ENCODE results near the gene GRPEL1.

Gene GRPEL1

DNA sequence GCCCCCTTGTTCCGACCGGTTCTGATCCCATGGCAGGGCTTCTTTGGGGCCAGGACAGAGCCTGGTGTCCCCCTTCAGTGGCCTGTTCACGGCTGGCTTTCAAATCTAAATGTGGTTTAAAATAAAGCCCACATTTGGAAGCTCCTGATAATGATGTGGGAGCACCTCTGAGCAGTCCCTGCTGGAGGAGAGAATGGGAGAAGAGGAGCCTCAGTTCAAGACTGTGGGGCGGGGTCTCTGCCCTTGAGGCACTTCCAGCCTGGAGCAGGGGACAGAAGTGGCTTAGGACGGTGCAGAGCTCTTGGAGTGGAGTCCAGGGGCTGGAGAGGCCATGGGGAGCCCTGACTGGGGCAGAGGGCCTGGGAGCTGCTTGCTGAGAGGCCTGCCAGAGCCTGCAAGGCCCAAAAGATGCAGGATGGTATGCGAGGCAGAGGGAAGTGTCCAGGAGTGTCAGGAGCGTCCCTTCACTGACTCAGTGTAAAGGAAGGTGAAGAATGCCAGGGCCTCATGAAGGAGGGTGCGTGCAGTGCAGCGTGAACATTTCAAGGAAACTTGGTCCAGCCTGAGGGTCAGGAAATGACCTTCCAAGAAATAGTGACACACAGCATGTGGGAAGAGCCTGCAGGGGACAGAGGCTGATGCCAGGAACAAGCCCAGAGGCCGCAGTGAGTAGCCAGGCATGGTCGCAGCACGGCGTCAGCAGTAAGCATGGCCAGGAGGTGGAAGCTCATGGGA, 45.8 kb downstream of the GRPEL1 start:
- H3K4me3 ChIP-seq (ENCODE audit: low read length), result no peak overlapping the region
- TF ChIP-seq ZNF274 (IDR thresholded peaks at IDR 0.05; ENCODE audit: low read depth, low read length), result no peak

DNA sequence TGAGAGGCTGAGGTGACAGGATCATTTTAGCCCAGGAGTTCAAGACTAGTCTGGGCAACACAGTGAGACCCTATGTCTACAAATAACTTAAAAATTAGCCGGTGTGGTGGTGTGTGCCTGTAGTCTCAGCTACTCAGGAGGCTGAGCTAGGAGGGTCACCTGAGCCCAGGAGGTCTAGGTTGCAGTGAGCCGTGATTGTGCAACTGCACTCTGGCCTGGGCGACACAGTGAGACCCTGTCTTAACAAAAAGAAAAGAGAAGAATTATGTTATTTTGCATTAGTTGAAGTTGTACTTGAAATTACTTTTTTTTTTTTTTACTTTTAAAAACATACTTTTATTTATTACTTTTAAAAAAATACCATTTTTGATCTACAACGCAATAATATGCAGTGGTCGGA, 46.5 kb downstream of the GRPEL1 start:
- TF ChIP-seq ZNF274 (IDR thresholded peaks at IDR 0.05; ENCODE audit: low read depth, low read length), result no peak

DNA sequence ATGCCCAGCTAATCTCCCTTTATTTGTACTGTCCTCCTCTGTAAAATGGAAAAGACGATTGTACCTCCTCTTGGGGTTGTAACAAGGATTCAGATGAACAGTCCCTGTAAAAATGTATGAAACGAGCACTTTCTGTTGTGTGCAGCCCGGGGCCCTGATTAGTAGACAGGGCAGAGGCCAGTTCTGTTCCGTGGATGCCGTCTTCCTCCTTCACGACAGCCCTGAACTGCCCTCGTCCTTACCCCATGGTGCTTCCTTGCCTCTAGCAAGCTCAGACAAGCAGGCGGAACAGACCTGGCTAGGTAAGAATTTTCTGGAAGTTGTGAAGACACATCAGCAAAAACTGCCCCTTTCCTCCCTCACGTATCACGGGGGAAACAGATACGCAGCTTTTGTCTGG, 47.0 kb downstream of the GRPEL1 start:
- no peak for TF ChIP-seq ZNF274 (IDR thresholded peaks at IDR 0.05; ENCODE audit: low read depth, low read length)

More for the DNA sequence above, 46.5 kb downstream of the GRPEL1 start:
- no peak overlapping the region for H3K4me3 ChIP-seq (ENCODE audit: low read length)

DNA sequence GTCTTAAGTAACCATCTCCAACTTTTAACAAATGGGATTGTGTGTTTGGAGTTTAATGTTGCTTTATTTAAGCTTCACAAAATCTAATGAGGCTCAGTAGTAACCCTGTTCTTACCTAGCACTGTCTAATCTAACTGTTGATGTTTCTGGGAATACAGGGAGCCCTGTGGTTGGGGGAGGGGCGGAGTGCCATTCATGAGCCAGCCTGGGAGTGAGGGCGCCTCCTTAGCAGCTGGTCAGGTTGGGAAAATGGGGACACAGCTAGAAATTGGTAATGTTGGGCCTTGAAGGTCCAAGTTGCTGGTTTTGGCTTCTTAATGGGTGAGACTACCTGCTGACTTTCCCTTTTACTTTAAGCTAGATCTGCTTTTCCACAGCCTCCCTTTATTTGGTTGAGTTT, 47.6 kb downstream of the GRPEL1 start:
- no peak overlapping the region for H3K4me3 ChIP-seq (ENCODE audit: low read length)
- no peak for TF ChIP-seq ZNF274 (IDR thresholded peaks at IDR 0.05; ENCODE audit: low read depth, low read length)

More for the DNA sequence above, 47.0 kb downstream of the GRPEL1 start:
- no peak overlapping the region for H3K4me3 ChIP-seq (ENCODE audit: low read length)

DNA sequence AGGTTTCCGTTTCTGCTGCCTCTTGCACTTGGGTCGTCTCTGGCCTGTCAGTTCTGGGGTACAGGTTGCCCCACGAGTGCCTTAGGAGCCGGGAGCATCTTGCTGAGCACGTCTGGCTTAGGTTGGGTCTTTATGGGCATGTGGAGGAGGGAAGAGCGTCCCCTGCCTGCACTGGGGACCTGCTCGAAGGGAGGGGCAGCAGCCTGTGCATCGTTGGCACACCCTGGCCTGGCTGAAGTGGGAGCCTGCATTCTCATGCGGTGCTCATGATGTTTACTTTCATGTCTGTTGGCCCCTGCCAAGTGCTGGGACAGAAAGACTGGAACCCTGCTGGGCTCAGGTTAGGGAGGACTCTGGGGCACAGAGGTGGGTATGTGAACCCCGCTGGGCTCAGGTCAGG, 48.5 kb downstream of the GRPEL1 start:
- TF ChIP-seq ZNF274 (IDR thresholded peaks at IDR 0.05; ENCODE audit: low read depth, low read length), result no peak
- no peak overlapping the region for H3K4me3 ChIP-seq (ENCODE audit: low read length)

DNA sequence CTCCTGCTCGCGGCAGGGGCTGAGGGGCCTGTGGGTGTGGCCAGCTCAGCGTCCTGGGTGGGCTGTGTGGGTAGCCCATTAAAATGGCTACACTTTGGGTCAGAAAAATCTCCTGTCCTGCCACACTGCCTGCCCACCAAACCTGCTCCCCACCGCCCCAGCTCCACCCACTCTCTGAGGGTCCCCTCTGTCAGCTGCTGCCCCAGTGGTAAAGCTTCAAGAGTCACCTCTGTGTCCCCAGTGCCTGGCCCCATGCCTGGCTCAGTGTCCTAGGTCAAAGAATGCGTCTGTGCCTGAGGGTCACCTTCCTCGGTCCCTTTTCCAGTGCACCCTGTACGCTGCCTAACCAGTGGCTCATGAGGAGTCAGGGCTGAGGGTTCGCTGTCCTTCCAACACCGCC, 49.6 kb downstream of the GRPEL1 start:
- no peak for TF ChIP-seq ZNF274 (IDR thresholded peaks at IDR 0.05; ENCODE audit: low read depth, low read length)
- H3K4me3 ChIP-seq (ENCODE audit: low read length), result no peak overlapping the region

DNA sequence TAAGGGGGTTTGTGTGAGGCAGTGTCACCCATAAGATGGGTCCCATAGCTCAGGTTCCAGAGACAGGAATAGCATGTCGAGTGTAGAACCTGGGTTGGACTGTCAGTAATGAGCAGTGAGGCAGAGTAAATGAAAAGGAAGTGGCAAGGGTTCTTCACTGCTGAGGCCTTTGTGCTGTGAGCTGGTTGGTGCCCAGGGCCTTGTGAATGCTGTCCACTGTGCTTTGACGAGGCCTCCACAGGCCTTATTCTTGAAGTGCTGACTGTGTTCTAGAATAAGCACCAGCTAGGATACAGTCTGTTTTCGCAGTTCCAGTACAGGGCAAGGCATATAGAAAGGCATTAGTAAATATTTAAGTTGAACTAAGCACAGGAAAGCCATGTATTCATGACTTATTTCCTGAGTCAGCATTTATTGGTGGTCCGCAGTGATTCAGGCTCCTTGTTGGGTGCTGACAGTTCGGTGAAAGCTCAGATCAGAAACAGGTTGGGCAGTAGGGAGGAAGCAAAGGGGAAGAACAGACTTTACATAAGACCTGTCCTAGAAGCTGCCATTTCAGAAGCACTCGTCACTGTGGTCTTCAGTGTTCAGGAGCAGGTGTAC, 50.3 kb downstream of the GRPEL1 start:
- no peak for TF ChIP-seq ZNF274 (IDR thresholded peaks at IDR 0.05; ENCODE audit: low read depth, low read length)
- no peak overlapping the region for H3K4me3 ChIP-seq (ENCODE audit: low read length)

DNA sequence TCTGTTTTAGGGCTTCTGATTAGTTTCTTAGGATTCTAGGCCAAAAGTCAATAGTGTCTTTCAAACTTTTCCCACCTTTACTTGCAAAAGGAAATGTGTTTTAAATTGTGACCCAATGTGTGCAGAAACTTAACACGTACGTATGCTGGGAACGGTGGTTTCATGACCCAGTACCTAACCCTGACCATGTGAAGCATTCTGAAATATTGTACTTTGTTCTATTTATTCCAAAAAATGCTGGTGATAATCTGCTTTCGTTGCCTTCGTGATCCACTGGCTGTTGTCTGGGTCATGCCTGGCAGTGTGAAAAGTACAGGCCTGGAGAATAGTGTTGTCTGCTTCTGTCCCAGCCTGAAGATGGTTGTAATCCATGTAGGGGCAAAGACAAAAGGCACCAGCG, 51.4 kb downstream of the GRPEL1 start:
- H3K4me3 ChIP-seq (ENCODE audit: low read length), result no peak overlapping the region
- TF ChIP-seq ZNF274 (IDR thresholded peaks at IDR 0.05; ENCODE audit: low read depth, low read length), result no peak

DNA sequence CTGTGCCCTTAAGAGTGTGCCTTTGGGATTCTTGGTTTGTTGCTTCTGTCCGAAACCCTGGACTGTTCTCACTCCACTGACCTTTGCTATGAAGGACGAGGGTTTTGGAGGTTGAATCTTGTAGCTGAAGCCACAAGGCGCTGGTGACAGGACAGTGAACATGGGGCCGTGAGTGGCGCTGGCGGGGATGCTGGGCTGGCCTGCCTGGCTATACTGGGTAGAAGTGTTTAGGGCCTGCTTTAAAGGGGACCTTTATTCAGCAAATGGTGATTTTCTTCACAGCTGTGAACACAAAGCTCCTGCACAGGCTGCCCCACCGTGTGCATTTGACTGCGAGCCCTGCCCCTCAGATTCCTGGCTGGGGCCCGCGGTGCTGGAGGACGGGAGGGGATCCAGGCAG, 51.8 kb downstream of the GRPEL1 start:
- no peak overlapping the region for H3K4me3 ChIP-seq (ENCODE audit: low read length)
- TF ChIP-seq ZNF274 (IDR thresholded peaks at IDR 0.05; ENCODE audit: low read depth, low read length), result no peak

DNA sequence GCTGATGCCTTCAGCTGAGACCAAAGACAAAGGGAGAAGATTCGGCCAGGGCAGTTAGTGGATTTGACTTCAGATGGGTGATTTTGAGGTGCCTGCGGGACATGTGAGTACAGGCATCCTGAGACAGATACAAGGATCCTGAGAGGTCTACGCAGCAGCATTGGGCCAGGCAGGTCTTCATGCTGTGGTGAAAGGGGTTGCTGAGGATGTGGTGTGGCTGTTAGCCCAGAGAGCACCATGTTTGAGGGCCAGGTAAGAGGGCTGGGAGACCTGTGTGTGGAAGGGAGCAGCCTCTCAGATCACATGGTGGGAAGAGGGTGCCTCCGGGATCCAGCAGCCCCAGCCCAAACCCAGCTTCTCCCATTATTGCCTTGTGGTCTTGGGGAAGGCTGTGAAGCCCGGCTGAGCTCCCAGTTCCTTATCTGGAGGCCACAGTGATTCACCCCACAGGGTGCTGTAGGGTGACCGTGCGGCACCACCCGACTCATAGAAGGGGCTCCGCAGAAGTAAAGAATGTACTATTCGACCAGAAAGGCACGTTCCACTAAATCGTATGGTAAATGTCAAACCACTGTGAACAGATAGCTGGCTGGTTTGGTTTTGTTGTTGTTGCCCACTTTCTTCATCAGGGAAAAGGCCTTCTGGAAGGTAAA, 52.4 kb downstream of the GRPEL1 start:
- H3K4me3 ChIP-seq (ENCODE audit: low read length), result no peak overlapping the region
- TF ChIP-seq ZNF274 (IDR thresholded peaks at IDR 0.05; ENCODE audit: low read depth, low read length), result no peak

DNA sequence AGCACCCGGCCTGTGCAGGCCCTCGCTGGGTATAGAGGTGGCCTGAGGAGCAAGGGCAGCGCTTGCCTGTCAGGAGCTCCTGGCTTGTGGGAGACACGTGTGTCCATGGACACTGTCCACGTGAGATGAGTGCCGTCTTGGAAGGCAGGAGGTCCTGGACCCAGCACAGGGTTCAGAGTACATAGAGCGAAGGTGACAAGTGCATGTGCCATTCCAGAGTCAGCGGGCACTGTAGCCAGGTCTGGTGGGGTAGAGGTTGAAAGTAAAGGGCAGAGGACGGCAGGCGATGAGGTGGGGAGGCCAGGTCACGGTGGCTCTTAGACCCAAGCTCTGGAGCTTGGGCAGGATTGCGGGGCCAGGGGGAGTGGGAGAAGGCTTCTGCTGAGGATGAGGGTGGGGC, 53.0 kb downstream of the GRPEL1 start:
- no peak overlapping the region for H3K4me3 ChIP-seq (ENCODE audit: low read length)
- TF ChIP-seq ZNF274 (IDR thresholded peaks at IDR 0.05; ENCODE audit: low read depth, low read length), result no peak

DNA sequence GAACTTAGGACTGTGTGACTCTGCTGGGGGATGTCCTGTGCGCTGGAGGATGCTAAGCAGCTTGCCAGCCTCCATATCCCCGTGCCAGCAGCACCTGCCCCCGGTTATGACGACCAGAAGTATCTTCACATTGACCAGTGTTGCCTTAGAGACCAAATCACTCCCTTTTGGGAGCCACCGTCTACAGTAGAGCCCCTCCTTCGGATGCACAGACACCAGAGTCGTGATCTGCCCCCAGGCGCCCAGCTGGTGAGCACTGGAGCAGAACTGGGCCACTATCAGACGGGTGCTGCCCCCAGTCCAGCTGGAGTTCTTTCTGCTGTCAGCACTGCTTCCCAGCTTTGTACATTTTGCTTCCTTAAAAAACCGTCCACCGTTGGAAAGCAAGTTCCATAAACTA, 54.7 kb downstream of the GRPEL1 start:
- H3K4me3 ChIP-seq (ENCODE audit: low read length), result no peak overlapping the region
- TF ChIP-seq ZNF274 (IDR thresholded peaks at IDR 0.05; ENCODE audit: low read depth, low read length), result no peak

DNA sequence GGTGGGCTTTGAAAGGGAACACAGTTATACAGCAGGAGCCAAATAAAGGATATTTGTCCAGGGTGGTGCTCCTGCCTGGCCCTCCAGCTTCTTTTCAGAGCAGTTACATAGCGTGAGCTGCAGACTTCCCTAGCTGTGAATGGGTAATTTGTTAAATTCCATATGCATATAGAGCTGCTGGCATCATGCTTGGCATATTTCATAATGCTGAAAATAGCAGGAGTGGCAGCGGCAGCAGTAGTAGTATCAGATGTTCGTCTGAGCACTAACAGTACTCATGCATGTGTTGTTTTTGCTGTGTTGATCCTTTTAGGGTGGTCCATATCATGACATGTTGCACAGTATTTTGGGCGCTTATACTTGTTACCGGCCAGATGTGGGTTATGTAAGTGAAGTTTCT, 58.3 kb downstream of the GRPEL1 start:
- H3K4me3 ChIP-seq (ENCODE audit: low read length), result no peak overlapping the region
- TF ChIP-seq ZNF274 (IDR thresholded peaks at IDR 0.05; ENCODE audit: low read depth, low read length), result no peak

Measured in GM08714 (cell line).